T-helper 2 cell (primary cell): ENCODE results near the gene TMEM170A.
"Not testable (repeated sequence)": the region's sequence is repeated elsewhere in the genome, so short reads cannot be mapped to it uniquely, and the experiment has no call there.

Experiments
- DNase-seq, 5 experiments: peaks; one replicate each; pipeline versions ENCODE4 v3.0.0 to v3.0.0-alpha.2; 2012 to 2022

The TMEM170A gene

DNA sequence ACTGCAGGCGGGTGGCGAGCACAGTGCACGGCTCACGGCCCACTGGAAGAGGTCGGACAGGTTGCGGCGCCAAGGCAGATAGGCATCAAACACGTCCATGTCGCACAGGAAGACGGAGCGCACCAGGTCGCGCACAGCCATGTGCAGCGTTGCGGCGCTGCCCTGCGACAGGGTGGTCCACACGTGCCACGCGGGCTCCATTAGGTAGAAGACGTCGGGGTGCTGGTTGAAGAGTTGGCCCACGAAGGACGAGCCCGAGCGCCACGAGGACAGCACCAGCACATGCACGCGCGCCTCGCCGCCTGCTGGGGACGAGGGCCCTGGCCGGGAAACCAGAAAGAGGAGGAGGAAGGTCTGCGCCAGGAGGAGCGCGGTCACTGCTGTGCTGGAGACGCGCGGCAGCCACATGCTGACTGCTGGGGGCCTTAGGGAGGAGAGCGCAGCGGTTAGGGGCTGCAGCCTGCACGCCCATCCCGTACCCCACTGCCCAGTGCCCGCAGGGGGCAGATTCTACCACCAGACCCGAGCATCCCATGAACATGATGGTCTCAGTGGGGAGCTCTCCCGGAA is 15.0 kb upstream of the TMEM170A start:
- DNase-seq: no peak

DNA sequence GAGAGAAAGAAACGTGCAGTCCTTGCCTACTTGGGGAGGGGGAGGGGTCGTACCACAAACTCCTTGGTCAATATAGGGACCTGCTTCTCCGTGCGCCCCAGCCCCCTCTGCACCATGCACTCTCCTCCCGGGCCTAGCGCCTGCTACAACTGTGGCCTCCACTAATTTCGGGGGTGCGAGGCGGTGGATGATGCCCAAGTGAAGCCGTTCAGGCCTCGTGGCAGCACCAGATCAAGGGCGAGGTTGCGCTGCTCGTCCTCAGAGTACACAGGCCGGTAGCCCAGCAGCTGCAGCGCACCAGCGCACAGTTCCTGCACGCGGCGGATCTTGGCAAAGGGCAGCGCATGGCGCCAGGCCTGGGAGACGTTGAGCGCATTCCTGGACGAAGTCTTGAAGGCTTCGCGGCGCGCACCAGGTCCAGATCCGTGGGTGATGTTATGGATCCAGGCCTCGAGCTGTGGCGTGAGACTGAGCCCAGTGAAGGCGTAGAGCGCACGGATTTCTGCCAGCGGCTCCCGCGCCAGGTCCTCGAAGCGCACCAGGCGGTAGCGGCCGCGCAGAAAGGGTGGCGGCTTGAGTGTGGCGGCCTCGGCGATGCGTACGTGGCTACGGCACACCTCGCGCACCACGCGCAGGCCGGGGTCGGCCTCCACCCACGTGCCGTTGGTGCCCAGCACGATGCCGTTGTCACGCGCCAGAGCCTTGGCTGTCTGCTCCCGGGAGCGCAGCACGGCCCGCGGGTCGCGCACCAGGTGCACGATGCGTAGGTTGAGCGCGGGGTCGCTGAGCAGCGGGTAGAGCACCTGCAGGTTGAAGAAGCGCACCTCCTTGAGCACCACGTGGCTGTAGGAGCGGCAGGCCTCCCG is 14.2 kb upstream of the TMEM170A start:
- no peak for DNase-seq

DNA sequence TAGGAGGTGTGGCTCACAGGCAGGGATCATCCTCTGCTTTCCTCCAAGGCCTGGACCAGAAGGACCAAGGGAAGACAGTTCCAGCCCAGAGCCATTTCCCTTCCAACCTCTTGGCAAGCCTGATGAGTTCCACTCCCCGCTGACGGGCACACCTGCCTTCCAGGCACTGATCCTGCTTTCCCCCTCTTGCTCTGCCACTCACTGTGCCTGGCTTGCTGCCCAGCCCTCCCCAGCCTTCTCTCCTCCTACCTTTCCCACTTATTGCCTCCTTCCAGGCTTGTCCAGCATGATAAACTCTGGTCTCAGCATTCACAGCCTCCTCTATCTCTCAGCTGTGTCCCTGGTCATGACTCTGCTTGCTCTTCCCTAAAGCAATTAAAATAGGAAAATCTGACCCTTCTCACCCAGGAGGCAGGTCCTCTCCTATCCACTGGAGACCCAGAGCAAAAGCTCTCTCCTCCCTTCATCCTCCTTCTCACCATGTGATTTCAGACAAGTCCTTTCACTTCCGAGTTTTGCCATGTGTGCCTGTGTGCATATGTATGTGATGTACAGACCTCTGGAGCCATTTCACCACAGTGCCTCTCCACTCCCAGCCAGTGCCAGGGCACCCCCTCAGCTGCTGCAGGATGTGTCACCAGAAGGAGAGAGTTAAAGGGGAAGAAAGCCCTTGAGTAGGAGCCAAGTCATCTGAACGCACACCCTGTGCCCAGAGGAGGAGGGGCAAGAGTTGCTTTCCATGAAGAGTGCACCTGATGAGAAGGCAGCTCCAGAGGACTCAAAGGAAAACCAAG is 13.4 kb upstream of the TMEM170A start:
- DNase-seq: no peak

DNA sequence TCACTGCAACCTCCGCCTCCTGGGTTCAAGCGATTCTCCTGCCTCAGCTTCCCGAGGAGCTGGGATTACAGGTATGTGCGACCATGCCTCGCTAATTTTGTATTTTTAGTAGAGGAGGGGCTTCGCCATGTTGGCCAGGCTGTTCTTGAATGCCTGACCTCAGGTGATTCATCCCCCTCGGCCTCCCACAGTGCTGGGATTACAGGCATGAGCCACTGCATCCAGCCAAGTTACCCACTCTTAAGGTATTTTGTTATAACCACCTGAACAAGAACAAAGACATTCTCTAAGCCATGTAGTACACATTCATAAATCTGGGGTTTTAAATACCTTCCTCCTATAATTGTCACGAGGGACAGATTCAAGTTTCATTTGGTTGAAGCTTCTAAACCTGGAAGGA is 12.3 kb upstream of the TMEM170A start:
- DNase-seq: no peak

DNA sequence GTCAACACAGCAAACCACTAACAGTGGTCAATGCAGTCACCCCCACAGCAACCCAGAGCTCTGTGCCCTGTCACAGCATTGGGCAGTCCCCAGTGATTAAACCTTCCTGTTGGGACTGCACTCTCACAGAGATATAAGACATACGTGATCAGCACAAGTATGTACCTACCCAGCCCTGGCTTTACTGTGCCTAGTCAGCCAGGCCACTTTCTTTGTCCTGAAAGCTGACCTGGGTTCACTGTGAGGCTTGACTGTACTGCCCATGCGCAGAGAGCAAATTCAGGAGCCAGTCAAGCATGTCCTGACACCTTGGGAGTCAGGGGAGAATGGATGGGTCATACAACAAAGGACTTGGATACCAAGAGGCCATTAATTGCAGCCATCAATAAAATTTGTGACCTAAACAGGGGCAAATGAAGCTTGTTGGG is 10.9 kb upstream of the TMEM170A start:
- no peak for DNase-seq

DNA sequence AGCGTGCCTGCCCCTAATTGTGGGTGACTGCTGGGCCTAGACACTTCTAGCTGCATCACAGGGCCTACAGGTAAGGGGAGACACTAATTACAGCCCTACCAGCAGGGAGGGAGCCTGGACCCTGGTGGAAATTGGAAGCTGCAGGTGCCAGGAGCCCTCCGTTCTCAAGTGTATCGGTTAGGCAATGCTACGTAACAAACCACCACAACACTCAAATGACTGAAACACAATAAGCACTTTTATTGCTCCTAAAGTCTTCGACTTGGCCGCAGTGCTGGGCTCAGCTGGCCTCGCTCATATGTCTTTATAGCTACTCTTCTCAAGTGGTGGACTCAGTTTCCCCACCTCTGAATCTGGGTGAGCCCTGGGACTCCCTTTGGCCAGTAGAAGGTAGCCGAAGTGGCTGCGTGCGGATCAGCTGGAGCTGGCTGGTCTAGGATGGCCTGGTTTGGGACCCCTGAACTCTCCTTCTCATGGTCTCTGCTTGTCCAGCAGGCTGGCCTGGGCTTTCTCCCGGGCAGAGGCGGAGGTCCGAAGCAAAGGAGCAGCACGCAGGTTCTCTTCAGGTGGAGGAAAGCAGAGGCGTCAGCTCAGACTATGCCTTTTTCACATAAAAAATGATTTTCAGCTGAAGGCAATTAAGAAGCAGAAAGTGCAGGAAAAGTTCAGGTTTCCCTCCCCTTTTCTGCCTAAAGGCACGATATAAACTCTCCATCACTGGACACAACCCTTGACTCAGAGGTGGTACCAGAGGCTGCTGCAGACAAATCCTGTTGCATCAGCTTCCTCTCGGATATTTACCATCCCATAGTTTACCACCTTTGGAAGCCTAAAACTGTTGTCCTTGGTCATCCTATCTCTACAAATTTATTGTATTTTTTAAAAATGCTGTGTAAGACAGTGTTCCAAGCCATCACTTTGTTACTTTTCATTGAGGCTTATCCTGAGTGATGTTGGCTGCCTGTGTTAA is 8.7 kb upstream of the TMEM170A start:
- DNase-seq: no peak

DNA sequence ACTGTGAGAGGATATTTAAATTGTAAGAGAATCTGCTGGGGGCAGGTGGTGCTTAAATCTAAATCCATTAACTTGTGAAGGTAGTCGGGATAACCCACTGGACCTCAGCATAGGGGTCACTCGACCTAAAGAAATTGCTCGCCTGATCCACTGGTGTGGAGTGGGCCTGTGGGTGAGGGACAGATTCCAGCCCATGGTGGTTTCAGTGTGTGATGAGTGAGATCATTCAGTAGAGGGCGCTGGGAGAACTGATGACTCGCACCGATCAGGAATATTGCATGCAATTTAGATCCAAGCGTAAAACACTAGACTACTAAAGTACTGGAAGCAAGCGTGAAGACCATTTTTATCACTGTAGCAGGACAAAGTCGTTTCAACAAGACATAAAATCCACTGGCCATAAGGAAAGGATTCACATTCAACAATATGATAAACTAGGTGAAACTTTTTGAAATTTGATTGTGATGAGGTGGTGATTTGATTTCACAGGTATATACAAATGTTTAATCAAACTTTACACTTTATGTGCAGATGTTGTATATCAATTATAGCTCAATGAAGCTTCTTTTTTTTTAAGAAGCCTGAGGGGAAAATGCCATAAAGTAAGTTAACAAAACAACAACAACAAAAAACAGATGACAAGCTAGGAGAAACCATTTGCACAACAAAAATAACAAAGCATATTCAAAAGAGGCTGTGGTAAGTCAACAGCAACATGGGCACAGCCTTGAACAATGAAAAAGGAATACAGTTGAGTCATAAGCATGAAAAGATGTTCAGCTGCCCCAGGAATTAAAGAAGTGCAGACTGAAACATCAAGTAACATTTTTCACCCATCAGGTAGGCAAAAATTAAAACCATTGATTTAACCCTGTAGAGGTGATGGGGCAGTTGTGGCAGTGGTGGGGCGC is 7.5 kb upstream of the TMEM170A start:
- DNase-seq: peak in 2 of 5 experiments; percentile 25 to 38

DNA sequence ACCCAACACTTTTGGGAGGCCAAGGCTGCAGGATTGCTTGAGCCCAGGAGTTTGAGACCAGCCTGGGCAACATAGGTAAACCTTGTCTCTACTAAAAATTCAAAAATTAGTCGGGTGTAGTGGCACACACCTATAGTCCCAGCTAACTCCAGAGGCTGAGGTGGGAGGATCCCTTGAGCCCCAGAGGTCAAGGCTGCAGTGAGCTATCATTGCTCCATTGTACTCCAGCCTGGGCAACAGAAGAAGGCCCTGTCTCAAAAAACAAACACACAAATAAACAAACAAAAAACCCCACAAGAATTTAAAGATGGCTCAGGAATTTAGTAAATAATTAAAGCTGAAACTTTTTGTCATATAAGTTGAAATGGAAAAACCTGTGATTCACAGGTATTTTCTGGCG is 2.3 kb upstream of the TMEM170A start:
- DNase-seq: no peak

DNA sequence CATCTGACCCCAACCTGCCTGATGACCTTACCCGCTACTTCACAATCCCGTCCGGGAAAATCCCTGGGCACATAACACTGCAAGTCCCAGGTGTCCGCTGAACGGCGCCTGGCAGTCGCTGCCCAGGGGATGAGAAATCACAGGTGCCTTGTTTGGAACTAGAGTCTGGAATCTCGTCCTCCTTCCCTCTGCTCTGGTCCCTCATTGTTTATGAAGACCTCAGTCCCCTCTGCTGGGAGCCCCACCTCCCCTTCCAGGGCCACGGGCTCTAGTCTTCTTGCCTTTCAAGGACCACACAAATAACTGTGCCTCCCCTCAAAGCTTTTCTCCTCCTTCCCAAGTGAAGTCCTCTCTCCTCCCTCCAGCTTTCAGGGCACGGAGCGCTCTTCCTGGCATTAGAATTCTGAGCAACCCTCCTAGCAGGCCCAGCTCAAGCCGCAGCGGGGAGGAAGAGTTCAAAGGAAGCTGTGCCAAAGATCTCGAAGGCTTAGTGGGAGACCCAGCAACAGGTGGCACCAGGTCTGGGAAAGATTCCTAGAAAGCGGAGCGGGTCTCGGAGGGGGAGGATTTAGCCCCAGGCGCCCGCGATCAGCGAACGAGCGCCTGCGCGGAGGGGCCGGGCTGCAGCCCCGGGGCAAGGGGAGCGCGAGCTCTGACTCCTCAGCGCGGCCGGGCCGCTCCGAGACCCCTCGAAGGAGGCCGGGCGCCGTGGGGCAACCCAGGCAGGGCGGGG is 934 bp downstream of the TMEM170A start:
- DNase-seq: peak in 1 of 5 experiments; percentile 41

DNA sequence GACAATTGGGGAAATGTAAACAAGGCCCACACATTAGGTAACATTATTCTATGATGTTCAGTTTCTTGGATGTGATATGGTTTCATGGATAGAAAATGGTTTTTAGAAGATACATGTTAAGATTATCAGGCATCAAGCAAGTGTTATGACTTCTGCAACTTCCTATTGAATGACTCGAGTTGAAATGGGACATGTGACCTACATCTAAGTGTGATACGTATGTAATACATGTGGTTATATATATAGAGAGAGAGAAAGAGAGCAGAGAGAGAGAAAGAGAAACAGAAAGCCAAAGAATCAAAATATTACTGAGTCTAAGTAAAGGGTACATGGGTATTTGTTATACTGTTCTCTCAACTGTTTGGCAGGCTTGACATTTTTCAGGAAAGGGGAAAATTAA is 1.7 kb downstream of the TMEM170A start:
- peak in 2 of 5 experiments; percentile 49 to 85 for DNase-seq

DNA sequence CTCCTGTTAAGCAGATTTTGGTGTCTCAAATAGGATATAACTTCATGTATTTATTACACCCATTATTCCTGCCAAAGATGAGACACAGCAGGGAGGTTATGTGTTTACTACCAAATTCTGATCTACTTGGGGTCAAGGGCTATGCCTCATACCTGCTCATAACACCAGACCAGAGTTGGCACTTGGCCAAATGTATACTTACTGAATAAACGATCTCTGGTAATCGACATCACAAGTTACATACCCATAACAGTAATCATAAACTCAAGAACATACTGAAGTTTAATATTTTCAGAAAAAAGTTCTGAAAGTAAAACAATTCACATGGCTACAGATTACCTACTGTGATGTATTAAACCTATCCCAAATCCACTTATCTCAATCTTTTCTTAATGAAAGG is 2.9 kb downstream of the TMEM170A start:
- DNase-seq: no peak

DNA sequence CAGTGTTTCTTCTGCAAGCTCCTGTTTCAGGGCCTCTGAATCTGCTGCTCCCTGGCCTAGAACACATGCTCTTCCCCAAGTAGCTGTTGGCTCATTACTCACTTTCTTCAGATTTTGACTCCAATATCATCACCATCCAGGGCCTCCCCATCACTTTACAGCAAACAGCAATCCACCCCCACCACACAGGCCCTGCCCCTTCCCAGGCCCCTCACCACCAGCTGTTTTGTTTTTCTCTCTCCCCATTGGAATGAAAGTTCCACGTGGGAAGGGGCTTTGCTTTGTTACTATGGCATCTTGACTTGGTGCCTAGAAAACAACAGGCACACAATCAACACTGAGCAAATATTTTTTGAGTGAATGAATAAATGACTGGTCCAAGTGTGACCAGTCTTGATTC is 4.0 kb downstream of the TMEM170A start:
- no peak for DNase-seq

DNA sequence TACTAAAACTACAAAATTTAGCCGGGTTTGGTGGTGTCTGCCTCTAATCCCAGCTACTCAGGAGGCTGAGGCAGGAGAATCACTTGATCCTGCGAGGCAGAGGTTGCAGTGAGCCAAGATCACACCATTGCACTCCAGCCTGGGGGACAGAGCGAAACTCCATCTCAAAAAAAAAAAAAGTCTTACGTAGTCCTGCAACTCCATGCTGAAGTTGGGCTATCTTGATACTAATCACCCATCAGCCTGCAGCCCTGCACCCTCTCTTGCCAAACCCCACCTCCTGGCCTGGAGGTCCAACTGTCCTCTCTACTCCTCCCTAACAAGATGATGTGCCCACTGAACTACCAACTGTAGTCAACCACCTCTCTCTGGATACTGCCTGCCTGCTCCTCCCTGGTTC is 4.8 kb downstream of the TMEM170A start:
- no peak for DNase-seq

DNA sequence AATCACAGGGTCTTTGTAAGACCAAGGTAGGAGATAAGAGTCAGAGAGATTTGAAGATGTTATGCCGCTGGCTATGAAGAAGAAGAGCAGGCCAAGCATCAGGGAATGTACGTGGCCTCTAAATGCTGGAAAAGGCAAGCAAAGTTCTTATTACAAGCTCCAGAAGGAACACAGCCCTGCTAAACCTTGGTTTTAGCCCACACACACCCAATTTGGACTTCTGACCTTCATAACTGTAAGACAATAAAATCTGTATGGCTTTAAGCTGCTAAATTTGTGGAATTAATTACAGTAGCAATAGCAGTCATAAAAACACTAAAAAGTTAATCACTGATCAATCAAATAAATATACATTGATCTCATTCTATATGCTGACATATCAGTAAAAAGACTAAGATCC is 6.0 kb downstream of the TMEM170A start:
- no peak for DNase-seq

DNA sequence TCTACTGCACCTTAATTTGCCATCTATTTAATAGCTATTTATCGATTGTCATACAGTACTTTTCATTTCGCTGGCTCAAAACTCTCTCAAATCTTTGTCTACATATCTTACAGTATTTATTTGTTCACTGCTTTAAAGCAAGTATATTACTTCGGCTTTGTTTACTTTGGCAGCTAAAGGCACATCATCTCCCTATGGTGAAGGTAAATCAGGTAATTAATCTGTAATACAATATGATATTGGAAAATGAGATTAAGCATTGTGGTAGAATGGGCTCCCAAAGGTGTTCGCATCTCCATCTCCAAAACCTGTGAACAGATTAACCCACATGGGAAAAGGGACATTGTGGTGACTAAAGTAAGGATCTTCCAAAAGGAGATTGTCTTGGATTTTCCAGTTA is 6.5 kb downstream of the TMEM170A start:
- DNase-seq: no peak

DNA sequence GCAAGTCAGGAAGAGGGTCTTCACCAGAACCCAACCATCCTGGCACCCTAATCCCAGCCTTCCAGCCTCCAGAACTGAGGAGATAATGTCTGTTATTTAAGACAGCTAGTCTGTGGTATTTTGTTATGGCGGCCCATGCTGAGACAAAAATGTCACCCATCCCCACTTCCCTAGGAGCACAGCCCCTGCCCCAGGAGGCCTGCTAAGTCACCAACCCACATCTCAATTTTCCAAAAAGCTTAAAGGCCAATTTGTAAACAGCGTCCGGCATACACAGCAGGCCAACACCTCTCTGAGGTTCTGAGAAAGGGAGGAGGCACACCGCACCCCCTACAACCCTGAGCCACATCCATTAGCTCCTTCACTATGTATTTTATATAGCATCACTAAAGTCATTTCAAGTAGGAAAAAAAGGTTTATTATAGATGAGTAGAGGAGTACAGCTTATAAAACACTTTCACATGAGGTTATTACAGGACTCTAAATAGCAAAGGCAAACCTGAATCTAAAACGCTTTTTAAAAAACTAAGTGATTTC is 6.9 kb downstream of the TMEM170A start:
- no peak for DNase-seq

DNA sequence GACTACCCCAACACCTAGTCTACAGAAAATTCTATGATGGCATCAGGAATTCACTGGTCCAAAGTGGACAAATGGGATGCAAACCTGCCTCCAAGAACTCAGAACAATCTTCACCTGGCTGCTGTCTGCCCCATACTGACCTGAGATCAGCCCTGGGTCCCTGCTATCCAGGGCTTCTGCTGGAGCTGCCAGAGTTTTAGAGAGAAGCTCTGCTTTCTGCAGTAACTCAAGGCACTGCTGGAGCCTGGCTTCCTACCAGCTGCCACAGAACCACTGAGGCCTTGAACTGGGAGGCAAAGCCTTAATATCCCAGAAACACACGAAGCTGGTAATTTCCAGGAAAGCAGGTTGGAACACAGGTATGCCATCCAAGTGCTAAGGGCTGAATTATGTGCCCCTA is 7.5 kb downstream of the TMEM170A start:
- no peak for DNase-seq

DNA sequence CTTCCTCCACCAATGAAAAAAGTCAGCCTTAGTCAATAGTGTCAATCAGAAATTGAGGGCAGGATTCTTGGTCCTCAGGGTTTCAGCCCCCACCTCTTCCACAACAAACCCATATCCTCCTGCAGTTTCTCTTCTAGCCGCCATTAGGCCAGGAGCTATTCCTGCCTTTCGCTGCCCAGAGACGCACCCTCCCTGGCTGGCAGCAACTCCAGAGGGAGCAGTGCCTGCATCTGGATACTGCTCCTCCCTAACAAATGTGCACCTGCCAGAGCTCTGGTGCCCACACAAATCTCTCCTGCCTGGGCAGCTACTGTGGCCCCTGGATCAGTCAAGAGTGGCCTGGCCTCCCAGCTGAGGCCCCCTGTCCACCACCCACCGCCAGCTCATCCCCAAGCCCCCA is 8.0 kb downstream of the TMEM170A start:
- not testable (repeated sequence) for DNase-seq

DNA sequence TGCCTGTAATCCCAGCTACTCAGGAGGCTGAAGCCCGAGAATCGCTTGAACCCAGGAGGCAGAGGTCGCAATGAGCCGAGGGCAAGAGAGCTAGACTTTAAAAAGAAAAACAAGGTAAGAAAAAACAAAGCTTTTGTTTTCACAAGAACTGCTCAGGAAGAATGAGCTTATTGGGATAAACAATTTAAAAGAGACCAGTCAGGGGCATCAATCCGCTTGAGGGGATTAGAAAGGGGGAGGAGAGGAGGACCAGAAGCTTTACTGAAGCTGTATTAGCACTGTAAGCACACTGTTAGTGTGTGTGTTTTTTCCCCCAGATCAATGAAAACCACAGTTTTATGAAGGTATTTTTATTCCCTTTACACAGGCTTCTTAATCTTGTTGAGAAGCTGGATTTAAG is 8.8 kb downstream of the TMEM170A start:
- DNase-seq: no peak

DNA sequence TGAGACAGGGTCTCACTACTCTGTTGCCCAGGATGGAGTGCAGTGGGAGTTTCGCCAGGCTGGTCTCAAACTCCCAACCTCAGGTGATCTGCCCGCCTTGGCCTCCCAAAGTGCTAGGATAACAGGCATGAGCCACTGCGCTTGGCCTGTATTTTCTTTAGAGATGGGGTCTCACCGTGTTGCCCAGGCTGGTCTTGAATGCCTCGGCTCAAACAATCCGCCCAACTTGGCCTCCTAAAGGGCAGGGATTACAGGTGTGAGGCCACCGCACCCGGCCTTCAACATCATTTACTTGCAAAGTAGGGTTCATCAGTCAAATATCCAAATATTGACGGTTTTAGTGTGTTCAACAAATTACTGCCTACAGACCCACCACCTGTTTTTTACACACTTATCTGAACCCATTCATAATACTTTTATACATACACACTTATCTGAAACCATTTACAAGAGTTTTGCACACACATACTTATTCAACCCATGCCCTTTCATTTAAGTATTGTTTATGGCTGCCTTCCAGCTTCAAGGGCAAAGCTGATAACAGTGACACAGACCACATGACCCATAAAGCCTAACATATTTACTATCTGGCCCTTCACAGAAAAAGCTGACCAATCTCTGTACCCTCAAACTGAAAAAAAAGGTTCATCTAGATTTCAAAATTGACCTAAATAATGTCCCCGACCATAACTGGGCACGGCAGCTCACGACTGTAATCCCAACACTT is 11.9 kb downstream of the TMEM170A start:
- no peak for DNase-seq
